ENCODE measurements around the gene AGBL4.

The AGBL4 gene

DNA sequence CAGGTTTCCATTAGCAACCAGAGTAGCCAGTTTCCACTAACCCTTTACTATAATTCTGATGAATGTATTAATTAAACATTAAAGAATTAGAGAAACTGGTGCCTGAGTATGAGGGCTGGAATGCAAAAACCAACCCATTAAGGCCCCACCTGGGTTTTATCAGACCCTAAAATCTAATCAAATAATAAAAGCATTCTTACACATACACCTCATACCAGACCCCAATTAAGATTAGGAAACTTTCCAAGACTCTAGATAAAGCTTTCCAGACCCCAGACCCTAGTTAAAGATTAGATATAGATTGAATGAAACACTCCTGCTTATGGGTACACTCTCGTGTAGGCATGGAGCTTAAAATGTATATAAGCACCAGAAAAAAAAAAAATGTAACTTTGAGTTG, 665.7 kb downstream of the AGBL4 start:
- Mint-ChIP-seq H3K36me3 (ENCODE audit: low read depth) (no peaks in the 10 kb centered on the region), H3K4me3 (no peak overlapping the region), H3K9me3 (peaks cover 21% of the 10 kb centered on the region), H3K4me1 (no peaks in the 10 kb centered on the region), H3K27me3 (ENCODE audit: low read depth) (no peaks in the 10 kb centered on the region), H3K27ac (no peak overlapping the region)
- TF ChIP-seq, protein P1, sequence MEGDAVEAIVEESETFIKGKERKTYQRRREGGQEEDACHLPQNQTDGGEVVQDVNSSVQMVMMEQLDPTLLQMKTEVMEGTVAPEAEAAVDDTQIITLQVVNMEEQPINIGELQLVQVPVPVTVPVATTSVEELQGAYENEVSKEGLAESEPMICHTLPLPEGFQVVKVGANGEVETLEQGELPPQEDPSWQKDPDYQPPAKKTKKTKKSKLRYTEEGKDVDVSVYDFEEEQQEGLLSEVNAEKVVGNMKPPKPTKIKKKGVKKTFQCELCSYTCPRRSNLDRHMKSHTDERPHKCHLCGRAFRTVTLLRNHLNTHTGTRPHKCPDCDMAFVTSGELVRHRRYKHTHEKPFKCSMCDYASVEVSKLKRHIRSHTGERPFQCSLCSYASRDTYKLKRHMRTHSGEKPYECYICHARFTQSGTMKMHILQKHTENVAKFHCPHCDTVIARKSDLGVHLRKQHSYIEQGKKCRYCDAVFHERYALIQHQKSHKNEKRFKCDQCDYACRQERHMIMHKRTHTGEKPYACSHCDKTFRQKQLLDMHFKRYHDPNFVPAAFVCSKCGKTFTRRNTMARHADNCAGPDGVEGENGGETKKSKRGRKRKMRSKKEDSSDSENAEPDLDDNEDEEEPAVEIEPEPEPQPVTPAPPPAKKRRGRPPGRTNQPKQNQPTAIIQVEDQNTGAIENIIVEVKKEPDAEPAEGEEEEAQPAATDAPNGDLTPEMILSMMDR (IDR thresholded peaks at IDR 0.05; ENCODE audit: unreplicated experiment in 3 of 3) = no peak

DNA sequence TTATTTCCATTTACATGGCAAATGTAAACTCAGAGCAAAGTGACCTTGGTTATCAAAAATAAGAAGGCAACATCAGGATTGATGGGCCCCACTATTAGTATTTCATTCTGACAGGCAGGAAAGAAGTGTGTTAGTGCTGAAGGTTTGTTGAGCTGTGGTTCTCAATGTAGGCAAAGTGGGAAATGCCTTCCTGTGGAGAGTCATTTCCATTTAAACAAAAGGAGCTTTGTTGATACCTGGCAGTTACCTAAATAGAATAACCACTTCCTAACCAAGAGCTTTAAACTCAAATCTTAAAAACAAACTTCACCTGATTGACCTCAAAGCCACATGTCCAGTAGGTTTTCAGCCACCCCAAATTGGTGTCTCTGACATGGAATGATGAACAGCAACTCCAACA, 667.2 kb downstream of the AGBL4 start:
- TF ChIP-seq, protein P1 (IDR thresholded peaks at IDR 0.05; ENCODE audit: unreplicated experiment in 3 of 3) = no peak
- H3K27ac Mint-ChIP-seq = no peak overlapping the region
- no peaks in the 10 kb centered on the region for H3K27me3 Mint-ChIP-seq (ENCODE audit: low read depth)
- peaks cover 21% of the 10 kb centered on the region for H3K9me3 Mint-ChIP-seq
- H3K36me3 Mint-ChIP-seq (ENCODE audit: low read depth) = no peaks in the 10 kb centered on the region
- H3K4me1 Mint-ChIP-seq = no peaks in the 10 kb centered on the region
- H3K4me3 Mint-ChIP-seq = no peak overlapping the region

DNA sequence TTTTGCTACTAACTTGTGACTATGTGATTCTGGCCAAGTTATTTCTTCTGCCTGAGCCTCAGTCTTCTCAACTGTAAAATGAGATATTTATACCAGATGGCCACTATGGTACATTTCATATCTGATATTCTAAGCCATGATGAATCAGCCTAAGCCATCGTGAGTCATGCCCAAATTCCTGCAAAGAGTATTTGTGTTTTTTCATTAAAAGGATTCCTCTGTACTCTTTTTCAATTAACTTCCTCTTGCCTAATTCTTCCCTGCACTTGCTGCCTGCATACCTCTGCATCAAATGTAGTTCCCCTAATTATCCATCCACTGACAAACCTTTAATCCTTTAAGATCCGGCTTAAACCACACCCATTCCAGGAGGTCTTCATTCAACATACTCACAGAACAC, 672.0 kb downstream of the AGBL4 start:
- Mint-ChIP-seq H3K27ac (no peak overlapping the region), H3K36me3 (ENCODE audit: low read depth) (no peaks in the 10 kb centered on the region), H3K9me3 (peaks cover 31% of the 10 kb centered on the region), H3K4me3 (no peak overlapping the region), H3K27me3 (ENCODE audit: low read depth) (no peaks in the 10 kb centered on the region), H3K4me1 (no peaks in the 10 kb centered on the region)
- TF ChIP-seq, protein P1 (IDR thresholded peaks at IDR 0.05; ENCODE audit: unreplicated experiment in 3 of 3) = no peak

DNA sequence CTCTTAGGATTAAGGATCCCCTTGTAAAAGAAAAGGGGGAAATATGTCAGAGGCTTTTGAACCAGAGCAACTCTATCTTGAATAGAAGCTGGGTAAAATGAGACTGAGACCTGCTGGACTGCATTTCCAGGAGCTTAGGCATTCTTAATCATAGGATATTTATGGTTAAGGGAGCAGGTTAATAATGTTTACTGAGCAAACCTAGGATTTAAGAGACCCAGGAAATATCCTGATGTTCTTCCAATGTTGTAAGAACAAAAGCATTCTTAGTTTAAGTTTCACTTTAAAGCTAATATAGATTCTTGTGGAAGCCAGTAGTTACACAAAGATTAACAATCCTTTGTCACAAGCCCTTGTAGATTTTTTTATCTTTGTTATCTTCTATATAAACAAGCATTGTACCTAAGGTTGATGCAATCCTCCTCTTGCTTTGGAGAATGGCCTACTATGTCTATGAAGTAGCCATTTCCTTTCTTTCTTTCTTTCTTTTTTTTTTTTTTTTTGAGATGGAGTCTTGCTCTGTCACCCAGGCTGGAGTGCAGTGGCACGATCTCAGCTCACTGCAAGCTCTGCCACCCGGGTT, 676.9 kb downstream of the AGBL4 start:
- TF ChIP-seq, protein P1 (IDR thresholded peaks at IDR 0.05; ENCODE audit: unreplicated experiment in 3 of 3) = no peak
- H3K4me3 Mint-ChIP-seq = no peak overlapping the region
- no peaks in the 10 kb centered on the region for H3K27me3 Mint-ChIP-seq (ENCODE audit: low read depth)
- peaks cover 37% of the 10 kb centered on the region for H3K9me3 Mint-ChIP-seq
- no peak overlapping the region for H3K27ac Mint-ChIP-seq
- H3K36me3 Mint-ChIP-seq (ENCODE audit: low read depth) = no peaks in the 10 kb centered on the region
- no peaks in the 10 kb centered on the region for H3K4me1 Mint-ChIP-seq

DNA sequence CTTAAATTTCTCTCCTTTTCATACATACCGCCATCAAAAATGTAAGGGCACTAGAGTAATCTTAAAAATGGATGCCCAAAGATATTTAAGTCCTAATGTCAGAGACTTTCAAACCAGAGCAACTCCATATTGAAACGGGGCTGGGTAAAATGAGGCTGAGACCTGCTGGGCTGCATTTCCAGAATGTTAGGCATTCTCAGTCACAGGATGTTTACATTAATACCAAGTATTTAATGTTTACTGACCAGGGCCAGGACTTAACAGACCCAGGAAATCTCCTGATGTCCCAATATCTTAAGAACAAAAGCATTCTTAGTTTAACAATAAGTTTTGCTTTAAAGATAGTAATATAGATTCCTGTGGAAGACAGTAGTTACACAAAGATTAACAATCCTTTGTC, 683.2 kb downstream of the AGBL4 start:
- no peaks in the 10 kb centered on the region for H3K27me3 Mint-ChIP-seq (ENCODE audit: low read depth)
- peaks cover 43% of the 10 kb centered on the region for H3K9me3 Mint-ChIP-seq
- TF ChIP-seq, protein P1 (IDR thresholded peaks at IDR 0.05; ENCODE audit: unreplicated experiment in 3 of 3) = no peak
- H3K4me1 Mint-ChIP-seq = no peaks in the 10 kb centered on the region
- no peak overlapping the region for H3K27ac Mint-ChIP-seq
- H3K36me3 Mint-ChIP-seq (ENCODE audit: low read depth) = no peaks in the 10 kb centered on the region
- no peak overlapping the region for H3K4me3 Mint-ChIP-seq

DNA sequence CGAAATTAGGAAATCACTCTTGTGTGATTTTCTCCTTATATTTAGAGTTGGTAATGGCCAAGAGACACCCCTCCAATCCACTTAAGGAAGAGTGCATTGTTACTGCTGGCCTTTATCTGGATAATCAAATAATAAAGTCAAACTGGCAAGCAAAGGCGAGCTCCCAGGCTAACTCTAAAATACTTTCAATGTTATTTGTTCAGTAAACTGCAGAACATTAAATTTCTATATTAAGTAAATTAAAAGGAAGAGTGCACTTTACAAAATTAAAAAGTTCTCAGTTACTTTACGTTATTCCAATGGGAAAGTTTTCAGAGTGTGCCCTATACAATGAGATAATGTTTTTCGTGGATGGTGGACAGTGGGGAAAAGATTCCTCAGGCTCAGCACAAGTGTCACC, 684.7 kb downstream of the AGBL4 start:
- Mint-ChIP-seq H3K9me3 (peaks cover 40% of the 10 kb centered on the region), H3K27ac (no peak overlapping the region), H3K27me3 (ENCODE audit: low read depth) (no peaks in the 10 kb centered on the region), H3K36me3 (ENCODE audit: low read depth) (no peaks in the 10 kb centered on the region), H3K4me1 (no peaks in the 10 kb centered on the region), H3K4me3 (no peak overlapping the region)
- TF ChIP-seq, protein P1 (IDR thresholded peaks at IDR 0.05; ENCODE audit: unreplicated experiment in 3 of 3) = no peak

Data from nephron (organoid).